ENCODE results near the gene SULT2B1. TPM values are rescaled to one million over a fixed set of nuclear protein-coding genes. Genes with fewer than 3 reads are reported as not detected.
A peak's percentile ranks its signal among the peaks of the same experiment; 100 is the strongest.

The SULT2B1 gene
- total RNA-seq, 4 donors from 2014 or later = 1.0 TPM; not detected in 3

- TF ChIP-seq CTCF (IDR thresholded peaks at IDR 0.05) = no peak
- no peak for TF ChIP-seq POLR2A (IDR thresholded peaks at IDR 0.05; ENCODE audit: low read depth)
- TF ChIP-seq POLR2AphosphoS5 (IDR thresholded peaks at IDR 0.05) = no peak
- TF ChIP-seq EP300 (IDR thresholded peaks at IDR 0.05) = no peak
- Histone ChIP-seq H3K4me1 (peaks cover 0 to 5% (median 2%) of the 10 kb centered on the region in 4 donors), H3K4me3 (no peak overlapping the region), H3K36me3 (no peaks in the 10 kb centered on the region), H3K9me3 (no peaks in the 10 kb centered on the region), H3K27ac (replicated peaks in 1 of 4) (no peak overlapping the region), H3K27me3 (peaks cover 0 to 49% (median 3%) of the 10 kb centered on the region in 4 donors)
- intact Hi-C loops (cut with DNase I) = no loop called here
- 62% methylated on average over 11 of the region's 11 CpGs for WGBS
- DNase-seq (ENCODE audit: extremely low spot score) = no peak
Observed at GRCh38 chr19:48556163-48556562, 4.2 kb downstream of the SULT2B1 start.

- no peak overlapping the region for H3K27ac ChIP-seq (replicated peaks in 1 of 4)
- no peaks in the 10 kb centered on the region for H3K36me3 ChIP-seq
- H3K4me3 ChIP-seq = no peak overlapping the region
- peaks cover 0 to 45% (median 3%) of the 10 kb centered on the region in 4 donors for H3K27me3 ChIP-seq
- no peak for TF ChIP-seq EP300 (IDR thresholded peaks at IDR 0.05)
- TF ChIP-seq POLR2AphosphoS5 (IDR thresholded peaks at IDR 0.05) = no peak
- TF ChIP-seq CTCF (IDR thresholded peaks at IDR 0.05) = no peak
- TF ChIP-seq POLR2A (IDR thresholded peaks at IDR 0.05; ENCODE audit: low read depth) = no peak
- intact Hi-C loops (cut with DNase I) = no loop called here
- no peaks in the 10 kb centered on the region for H3K9me3 ChIP-seq
- 98% methylated on average over 5 of the region's 5 CpGs for WGBS
- no peak for DNase-seq (ENCODE audit: extremely low spot score)
- peaks cover 0 to 5% (median 2%) of the 10 kb centered on the region in 4 donors for H3K4me1 ChIP-seq
Observed at GRCh38 chr19:48556825-48557224, 4.9 kb downstream of the SULT2B1 start.

GRCh38 chr19:48558018-48558684 lies 6.2 kb downstream of the SULT2B1 start:
- H3K4me1 ChIP-seq = peaks cover 0 to 5% (median 2%) of the 10 kb centered on the region in 4 donors
- WGBS = 23% methylated on average over 15 of the region's 27 CpGs
- TF ChIP-seq POLR2AphosphoS5 (IDR thresholded peaks at IDR 0.05) (no peak), CTCF (IDR thresholded peaks at IDR 0.05) (no peak), POLR2A (IDR thresholded peaks at IDR 0.05; ENCODE audit: low read depth) (no peak), EP300 (IDR thresholded peaks at IDR 0.05) (no peak)
- H3K36me3 ChIP-seq = no peaks in the 10 kb centered on the region
- intact Hi-C loops (cut with DNase I) = no loop called here
- DNase-seq (ENCODE audit: extremely low spot score) = no peak
- H3K4me3 ChIP-seq = peak overlapping the region in 2 of 4 donors; percentile 10 to 29
- H3K27me3 ChIP-seq = peaks cover 0 to 32% (median 3%) of the 10 kb centered on the region in 4 donors
- no peak overlapping the region for H3K27ac ChIP-seq (replicated peaks in 1 of 4)
- H3K9me3 ChIP-seq = no peaks in the 10 kb centered on the region

- peaks cover 0 to 5% (median 2%) of the 10 kb centered on the region in 4 donors for H3K4me1 ChIP-seq
- H3K9me3 ChIP-seq = no peaks in the 10 kb centered on the region
- H3K4me3 ChIP-seq = no peak overlapping the region
- no peaks in the 10 kb centered on the region for H3K36me3 ChIP-seq
- no peak for TF ChIP-seq CTCF (IDR thresholded peaks at IDR 0.05)
- TF ChIP-seq EP300 (IDR thresholded peaks at IDR 0.05) = no peak
- TF ChIP-seq POLR2A (IDR thresholded peaks at IDR 0.05; ENCODE audit: low read depth) = no peak
- no peak for TF ChIP-seq POLR2AphosphoS5 (IDR thresholded peaks at IDR 0.05)
- peaks cover 0 to 15% (median 3%) of the 10 kb centered on the region in 4 donors for H3K27me3 ChIP-seq
- no peak overlapping the region for H3K27ac ChIP-seq (replicated peaks in 1 of 4)
- DNase-seq (ENCODE audit: extremely low spot score) = no peak
- WGBS = 81% methylated on average over 6 of the region's 6 CpGs
- intact Hi-C loops (cut with DNase I) = no loop called here
Observed at GRCh38 chr19:48560095-48560530, 8.1 kb downstream of the SULT2B1 start.

Data from esophagus muscularis mucosa (tissue), 4 donors.